Measurements from ENCODE around the gene PRAMEF1. TPM values are rescaled to one million over a fixed set of nuclear protein-coding genes. Genes with fewer than 3 reads are reported as not detected.
"Not testable (repeated sequence)": the region's sequence is repeated elsewhere in the genome, so short reads cannot be mapped to it uniquely, and the experiment has no call there.

Gene PRAMEF1
- total RNA-seq, 2 donors from 2014 or later = not detected

DNA sequence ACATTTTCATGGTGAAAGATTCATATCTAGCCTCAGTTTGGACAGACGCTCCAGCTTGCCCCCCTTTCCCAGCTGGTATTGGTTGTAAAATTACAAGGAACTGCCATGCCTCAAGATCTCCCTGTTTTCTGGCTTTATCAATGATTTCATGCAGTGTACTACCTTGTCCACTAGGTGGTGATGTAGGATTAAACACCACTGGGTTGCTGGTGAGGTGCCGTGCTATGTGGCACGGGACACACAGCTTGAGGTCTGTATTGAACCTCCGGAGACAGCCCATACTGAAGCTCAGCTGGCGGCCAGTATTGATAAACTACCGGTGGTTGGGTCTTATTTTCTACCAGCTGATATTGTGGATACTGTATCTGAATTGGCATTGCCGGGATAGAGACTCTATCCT lies 7.4 kb upstream of the PRAMEF1 start:
- H3K4me1 ChIP-seq (replicated peaks); H3K36me3 ChIP-seq; intact Hi-C loops (cut with DNase I); DNase-seq (ENCODE audit: low spot score); H3K9me3 ChIP-seq; H3K27ac ChIP-seq; H3K4me3 ChIP-seq; H3K27me3 ChIP-seq (replicated peaks; ENCODE audit: insufficient read depth): not testable (repeated sequence)
- TF ChIP-seq CTCF (IDR thresholded peaks at IDR 0.05) = peak in 1 of 4 experiments; percentile 8
- 40% methylated on average over 6 of the region's 7 CpGs for whole genome bisulfite sequencing

GRCh38 chr1:12784729-12785128 lies 6.5 kb upstream of the PRAMEF1 start:
- H3K27me3 ChIP-seq (replicated peaks; ENCODE audit: insufficient read depth); intact Hi-C loops (cut with DNase I); DNase-seq (ENCODE audit: low spot score); H3K4me3 ChIP-seq; H3K27ac ChIP-seq; H3K4me1 ChIP-seq (replicated peaks); H3K36me3 ChIP-seq; H3K9me3 ChIP-seq: not testable (repeated sequence)
- WGBS = 82% methylated on average over 8 of the region's 8 CpGs

DNA sequence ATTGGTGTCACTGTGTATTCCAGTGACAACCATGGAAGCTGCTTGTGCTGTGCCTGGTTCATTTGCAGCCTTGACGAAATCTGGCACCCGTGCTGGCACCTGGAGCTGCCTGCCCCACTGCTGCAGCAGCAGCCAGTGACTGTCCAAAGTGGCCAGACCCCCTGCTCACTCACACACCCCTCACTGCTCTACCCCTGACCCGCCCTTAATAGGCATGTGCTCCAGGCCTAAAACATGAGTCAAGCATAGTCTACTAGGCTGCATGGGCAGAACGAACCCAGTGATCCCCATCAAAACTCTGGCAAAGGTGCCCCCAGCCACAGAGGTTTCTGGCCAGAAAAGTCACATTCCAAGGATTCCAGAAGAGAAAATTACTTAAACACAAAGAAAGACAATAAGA lies 7.7 kb downstream of the PRAMEF1 start:
- Histone ChIP-seq H3K36me3 (no peaks in the 10 kb centered on the region), H3K4me1 (replicated peaks) (no peaks in the 10 kb centered on the region), H3K27me3 (replicated peaks; ENCODE audit: insufficient read depth) (no peaks in the 10 kb centered on the region), H3K27ac (no peak overlapping the region), H3K9me3 (no peaks in the 10 kb centered on the region), H3K4me3 (no peak overlapping the region)
- no peak for TF ChIP-seq POLR2A (IDR thresholded peaks at IDR 0.05)
- intact Hi-C loops (cut with DNase I) = no loop called here
- 59% methylated on average over 4 of the region's 4 CpGs for WGBS
- no peak for DNase-seq (ENCODE audit: low spot score)

DNA sequence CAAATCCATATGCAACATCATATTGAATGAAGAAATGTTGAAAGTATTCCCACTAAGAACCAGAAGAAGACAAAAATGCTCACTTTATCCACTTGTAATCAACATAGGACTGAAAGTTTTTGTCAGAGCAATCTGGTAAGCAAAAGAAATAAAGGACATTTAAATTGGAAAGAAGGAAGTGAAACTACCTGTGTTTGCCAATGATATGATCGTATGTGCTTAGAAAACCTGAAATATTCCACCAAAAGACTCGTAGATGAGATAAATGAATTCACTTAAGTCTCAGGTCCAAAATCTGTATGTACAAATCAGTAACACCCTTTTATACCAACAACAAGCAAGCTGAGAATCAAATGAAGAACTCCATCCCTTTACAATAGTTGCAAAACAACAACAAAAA lies 8.5 kb downstream of the PRAMEF1 start:
- Histone ChIP-seq H3K27me3 (replicated peaks; ENCODE audit: insufficient read depth) (no peaks in the 10 kb centered on the region), H3K9me3 (no peaks in the 10 kb centered on the region), H3K27ac (no peak overlapping the region), H3K4me1 (replicated peaks) (no peaks in the 10 kb centered on the region), H3K36me3 (no peaks in the 10 kb centered on the region), H3K4me3 (no peak overlapping the region)
- intact Hi-C loops (cut with DNase I) = no loop called here
- no peak for DNase-seq (ENCODE audit: low spot score)
- TF ChIP-seq POLR2AphosphoS5 (IDR thresholded peaks at IDR 0.05) = no peak
- no peak for TF ChIP-seq POLR2A (IDR thresholded peaks at IDR 0.05)
- TF ChIP-seq CTCF (IDR thresholded peaks at IDR 0.05) = no peak
- WGBS = 63% methylated on average over 2 of the region's 2 CpGs

DNA sequence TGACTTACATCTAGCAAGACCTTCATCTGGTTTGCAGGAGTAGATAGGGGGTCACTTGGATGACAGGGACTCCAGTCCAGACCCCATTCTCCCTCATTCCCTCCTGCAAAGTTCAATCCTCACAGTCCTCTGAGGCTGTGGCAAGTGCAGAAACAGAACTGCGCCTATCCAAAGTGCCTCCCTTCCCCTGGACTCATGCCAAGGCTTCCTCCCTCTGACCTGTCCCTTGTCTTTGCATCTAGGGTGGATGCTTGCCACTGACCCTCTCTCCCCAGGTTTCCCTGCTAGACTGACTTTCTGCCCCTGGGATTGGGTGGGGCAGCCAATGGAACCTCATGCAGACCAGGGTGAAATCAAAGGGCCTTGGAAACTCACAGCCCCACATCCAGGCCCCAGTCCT lies 18.7 kb downstream of the PRAMEF1 start:
- H3K36me3 ChIP-seq = no peaks in the 10 kb centered on the region
- no peaks in the 10 kb centered on the region for H3K27me3 ChIP-seq (replicated peaks; ENCODE audit: insufficient read depth)
- 85% methylated on average over 1 of the region's 1 CpG for WGBS
- no peaks in the 10 kb centered on the region for H3K4me1 ChIP-seq (replicated peaks)
- DNase-seq (ENCODE audit: low spot score) = no peak
- intact Hi-C loops (cut with DNase I) = no loop called here
- H3K9me3 ChIP-seq = no peaks in the 10 kb centered on the region
- H3K27ac ChIP-seq = no peak overlapping the region
- no peak overlapping the region for H3K4me3 ChIP-seq
- TF ChIP-seq CTCF (IDR thresholded peaks at IDR 0.05) (no peak), POLR2AphosphoS5 (IDR thresholded peaks at IDR 0.05) (no peak), POLR2A (IDR thresholded peaks at IDR 0.05) (no peak)

GRCh38 chr1:12810691-12811408 lies 19.7 kb downstream of the PRAMEF1 start:
- Histone ChIP-seq H3K27ac (no peak overlapping the region), H3K27me3 (replicated peaks; ENCODE audit: insufficient read depth) (no peaks in the 10 kb centered on the region), H3K4me1 (replicated peaks) (no peaks in the 10 kb centered on the region), H3K36me3 (no peaks in the 10 kb centered on the region), H3K4me3 (no peak overlapping the region), H3K9me3 (no peaks in the 10 kb centered on the region)
- TF ChIP-seq POLR2A (IDR thresholded peaks at IDR 0.05) (no peak), POLR2AphosphoS5 (IDR thresholded peaks at IDR 0.05) (no peak), CTCF (IDR thresholded peaks at IDR 0.05) (no peak)
- no peak for DNase-seq (ENCODE audit: low spot score)
- 68% methylated on average over 5 of the region's 5 CpGs for WGBS
- intact Hi-C loops (cut with DNase I) = no loop called here
